ENCODE results near the gene TGIF1.
"Not testable (repeated sequence)": the region's sequence is repeated elsewhere in the genome, so short reads cannot be mapped to it uniquely, and the experiment has no call there.

TGIF1 gene

DNA sequence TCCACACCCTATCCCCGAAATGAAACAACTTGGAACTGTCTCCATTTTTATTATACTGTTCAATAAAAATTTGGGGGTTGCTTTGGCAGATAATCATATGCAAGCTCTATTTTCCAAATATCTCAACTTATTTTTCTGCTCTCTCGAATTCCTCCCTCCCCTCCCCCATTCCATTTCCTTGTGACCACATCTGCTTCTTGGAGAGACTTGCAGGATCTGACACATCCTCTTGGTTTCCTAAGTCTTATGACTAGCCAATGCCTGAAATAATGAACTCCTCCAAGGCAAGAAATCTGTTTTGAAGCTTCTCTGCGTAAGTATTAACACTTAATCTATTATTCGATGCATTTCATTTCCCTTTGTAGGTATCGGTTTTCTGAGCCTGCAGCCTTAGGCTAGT is 16.1 kb downstream of the TGIF1 start:
- Mint-ChIP-seq H3K36me3 (ENCODE audit: insufficient read depth) (peaks cover 4% of the 10 kb centered on the region), H3K27me3 (no peaks in the 10 kb centered on the region), H3K4me3 (peak overlapping the region; percentile 25), H3K4me1 (peaks cover 27% of the 10 kb centered on the region), H3K27ac (ENCODE audit: low read depth) (no peak overlapping the region), H3K9me3 (no peaks in the 10 kb centered on the region)
- DNase-seq (ENCODE audit: low spot score in 2 of 2): no peak
- no peak for ATAC-seq (replicated peaks; ENCODE audit: extremely low read depth, poor library complexity, severe bottlenecking)

DNA sequence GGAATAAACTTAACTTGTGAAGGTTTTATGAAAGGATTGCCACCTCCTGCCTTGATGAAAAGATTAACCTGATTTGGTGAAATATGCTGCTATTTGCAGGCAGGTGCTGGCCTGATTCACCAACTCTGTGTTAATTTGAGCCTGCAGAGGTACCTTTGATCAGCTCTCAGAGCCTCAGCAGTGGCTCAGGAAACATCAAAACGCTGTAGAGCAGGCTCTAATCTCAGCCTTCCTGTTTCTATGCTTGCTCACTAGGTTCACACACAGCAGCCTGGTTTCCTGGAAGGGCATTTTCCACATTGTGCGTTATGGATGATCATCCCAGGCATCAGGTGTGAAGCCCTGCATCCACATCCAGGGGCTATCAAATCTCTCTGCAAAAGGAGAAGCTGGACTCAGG is 16.9 kb downstream of the TGIF1 start:
- H3K27ac Mint-ChIP-seq (ENCODE audit: low read depth): no peak overlapping the region
- DNase-seq (ENCODE audit: low spot score in 2 of 2) (no peak), ATAC-seq (replicated peaks; ENCODE audit: extremely low read depth, poor library complexity, severe bottlenecking) (no peak)
- no peak overlapping the region for H3K4me3 Mint-ChIP-seq
- no peaks in the 10 kb centered on the region for H3K9me3 Mint-ChIP-seq
- peaks cover 4% of the 10 kb centered on the region for H3K36me3 Mint-ChIP-seq (ENCODE audit: insufficient read depth)
- H3K4me1 Mint-ChIP-seq: peaks cover 27% of the 10 kb centered on the region
- H3K27me3 Mint-ChIP-seq: no peaks in the 10 kb centered on the region

DNA sequence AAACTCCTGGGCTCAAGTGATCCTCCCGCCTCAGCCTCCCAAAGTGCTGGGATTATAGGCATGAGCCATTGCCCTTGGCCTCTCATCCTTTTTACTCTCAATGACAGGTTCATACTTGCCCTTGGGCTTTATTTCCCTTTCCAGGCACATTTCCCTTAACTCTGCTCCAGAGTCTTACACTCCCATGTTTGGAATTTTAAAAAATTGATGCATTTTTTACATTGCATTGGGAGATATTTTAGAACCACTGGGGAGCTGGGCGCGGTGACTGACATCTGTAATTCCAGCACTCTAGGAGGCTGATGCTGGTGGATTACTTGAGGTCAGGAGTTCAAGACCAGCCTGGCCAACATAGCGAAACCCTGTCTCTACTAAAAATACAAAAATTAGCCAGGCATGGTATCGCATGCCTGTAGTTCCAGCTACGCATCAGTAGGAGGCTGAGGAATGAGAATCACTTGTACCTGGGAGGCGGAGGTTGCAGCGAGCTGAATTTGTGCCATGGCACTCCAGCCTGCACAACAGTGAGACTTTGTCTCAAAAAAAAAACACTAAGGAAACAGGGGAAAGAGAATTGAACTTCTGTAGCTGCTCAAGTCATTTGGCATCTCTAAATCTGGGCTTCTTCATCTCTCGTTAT is 18.2 kb downstream of the TGIF1 start:
- Mint-ChIP-seq H3K4me3 (no peak overlapping the region), H3K27me3 (no peaks in the 10 kb centered on the region), H3K4me1 (peaks cover 23% of the 10 kb centered on the region), H3K27ac (ENCODE audit: low read depth) (no peak overlapping the region), H3K9me3 (no peaks in the 10 kb centered on the region), H3K36me3 (ENCODE audit: insufficient read depth) (peaks cover 4% of the 10 kb centered on the region)
- ATAC-seq (replicated peaks; ENCODE audit: extremely low read depth, poor library complexity, severe bottlenecking): no peak
- no peak for DNase-seq (ENCODE audit: low spot score in 2 of 2)

DNA sequence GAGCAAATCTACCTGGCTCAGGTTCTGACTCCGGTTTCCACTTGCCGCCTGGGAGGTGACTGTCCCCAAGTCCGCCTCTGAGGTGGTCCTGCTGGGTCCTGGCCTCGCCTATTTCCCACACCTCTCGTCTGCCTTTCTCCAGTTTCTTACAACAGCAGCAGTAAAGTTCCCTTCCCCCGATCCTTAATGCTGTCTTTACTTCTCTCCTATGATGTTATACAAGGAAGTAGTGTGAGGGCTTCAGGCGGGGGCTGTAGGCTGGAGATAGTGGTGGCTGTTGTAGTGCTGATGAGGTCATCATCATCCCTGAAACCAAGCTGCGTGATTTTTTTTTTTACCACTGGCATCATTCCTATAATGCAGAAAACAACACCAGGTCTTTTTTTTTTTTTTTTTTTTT is 18.9 kb downstream of the TGIF1 start:
- Mint-ChIP-seq H3K36me3 (ENCODE audit: insufficient read depth) (peaks cover 4% of the 10 kb centered on the region), H3K4me1 (peaks cover 22% of the 10 kb centered on the region), H3K4me3 (no peak overlapping the region), H3K27ac (ENCODE audit: low read depth) (no peak overlapping the region), H3K27me3 (no peaks in the 10 kb centered on the region), H3K9me3 (no peaks in the 10 kb centered on the region)
- DNase-seq (ENCODE audit: low spot score in 2 of 2) (no peak), ATAC-seq (replicated peaks; ENCODE audit: extremely low read depth, poor library complexity, severe bottlenecking) (no peak)

DNA sequence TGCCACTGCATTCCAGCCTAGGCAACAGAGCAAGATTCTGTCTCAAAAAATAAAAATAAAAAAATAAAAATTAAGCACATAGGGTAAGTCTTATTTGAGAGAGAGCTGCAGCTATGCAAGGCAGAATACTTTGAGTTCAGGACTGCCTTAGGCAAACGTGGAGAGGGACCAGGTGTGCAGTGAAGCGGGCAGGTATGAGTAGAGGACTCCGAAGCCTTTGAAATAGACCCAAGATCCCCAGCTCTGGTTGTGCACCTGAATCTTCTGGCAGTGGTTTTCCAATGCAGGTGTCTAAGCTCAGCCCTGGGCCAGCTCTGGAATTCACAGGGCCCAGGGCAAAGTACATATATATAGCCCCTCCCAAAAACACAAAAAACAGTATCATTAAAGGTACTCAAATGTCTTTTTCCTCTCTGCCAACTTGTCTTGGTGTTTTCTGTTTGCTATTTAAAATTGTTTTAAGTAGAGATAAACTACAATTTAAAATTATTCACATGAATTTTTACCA is 21.2 kb downstream of the TGIF1 start:
- Mint-ChIP-seq H3K4me1 (peaks cover 18% of the 10 kb centered on the region), H3K27me3 (no peaks in the 10 kb centered on the region), H3K36me3 (ENCODE audit: insufficient read depth) (peaks cover 2% of the 10 kb centered on the region), H3K27ac (ENCODE audit: low read depth) (no peak overlapping the region), H3K9me3 (no peaks in the 10 kb centered on the region), H3K4me3 (no peak overlapping the region)
- DNase-seq (ENCODE audit: low spot score in 2 of 2) (no peak), ATAC-seq (replicated peaks; ENCODE audit: extremely low read depth, poor library complexity, severe bottlenecking) (no peak)

DNA sequence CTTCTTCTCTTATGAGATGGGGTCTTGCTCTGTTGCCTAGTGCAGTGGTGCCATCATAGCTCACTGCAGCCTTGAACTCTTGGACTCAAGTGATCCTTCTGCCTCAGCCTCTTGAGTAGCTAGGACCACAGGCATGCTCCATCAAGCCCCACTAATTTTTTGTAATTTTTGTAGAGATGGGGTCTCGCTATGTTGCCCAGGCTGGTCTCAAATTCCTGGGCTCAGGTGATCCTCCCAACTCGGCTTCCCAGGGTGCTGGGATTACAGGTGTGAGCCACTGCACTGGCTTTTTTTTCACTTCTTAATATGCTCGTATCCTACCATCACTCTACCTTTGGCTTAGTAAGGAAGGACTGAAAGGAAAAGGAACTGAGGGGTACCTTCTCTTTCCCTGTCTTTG is 22.1 kb downstream of the TGIF1 start:
- H3K27me3 Mint-ChIP-seq; H3K4me3 Mint-ChIP-seq; H3K27ac Mint-ChIP-seq (ENCODE audit: low read depth): not testable (repeated sequence)

DNA sequence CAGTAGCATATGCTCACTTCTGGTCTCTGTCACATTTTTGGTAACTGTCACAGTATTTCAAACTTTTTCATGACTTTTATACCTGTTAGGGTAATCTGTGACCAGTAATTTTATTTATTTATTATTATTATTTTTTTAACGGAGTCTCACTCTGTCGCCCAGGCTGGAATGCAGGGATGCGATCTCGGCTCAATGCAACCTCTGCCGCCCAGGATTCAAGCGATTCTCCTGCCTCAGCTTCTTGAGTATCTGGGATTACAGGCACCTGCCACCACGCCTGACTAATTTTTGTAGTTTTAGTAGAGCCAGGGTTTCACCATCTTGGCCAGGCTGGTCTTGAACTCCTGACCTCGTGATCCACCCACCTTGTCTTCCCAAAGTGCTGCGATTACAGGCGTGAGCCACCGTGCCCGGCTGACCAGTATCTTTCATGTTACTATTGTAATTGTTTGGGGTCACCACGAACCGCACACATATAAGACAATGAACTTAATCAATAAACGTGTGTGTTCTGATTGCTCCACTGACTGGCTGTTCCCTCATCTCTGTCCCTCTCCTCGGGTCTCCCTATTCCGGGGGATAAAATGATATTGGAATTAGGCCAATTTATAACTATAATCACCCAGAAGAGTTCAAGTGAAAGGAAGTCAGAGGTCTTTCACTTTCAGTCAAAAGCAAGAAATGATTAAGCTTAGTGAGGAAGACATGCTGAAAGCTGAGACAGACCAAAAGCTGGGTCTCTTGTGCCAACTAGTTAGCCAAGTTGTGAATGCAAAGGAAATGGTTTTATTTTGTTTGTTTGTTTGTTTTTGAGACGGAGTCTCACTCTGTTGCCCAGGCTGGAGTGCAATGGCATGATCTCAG is 22.9 kb downstream of the TGIF1 start:
- Mint-ChIP-seq H3K27ac (ENCODE audit: low read depth) (peak overlapping the region; percentile 90), H3K4me1 (peaks cover 6% of the 10 kb centered on the region), H3K9me3 (no peaks in the 10 kb centered on the region), H3K4me3 (peak overlapping the region; percentile 71), H3K36me3 (ENCODE audit: insufficient read depth) (peaks cover 3% of the 10 kb centered on the region), H3K27me3 (no peaks in the 10 kb centered on the region)
- ATAC-seq (replicated peaks; ENCODE audit: extremely low read depth, poor library complexity, severe bottlenecking) (no peak), DNase-seq (ENCODE audit: low spot score in 2 of 2) (no peak)

More for the DNA sequence above, 22.1 kb downstream of the TGIF1 start:
- H3K9me3 Mint-ChIP-seq; DNase-seq (ENCODE audit: low spot score in 2 of 2); H3K4me1 Mint-ChIP-seq; H3K36me3 Mint-ChIP-seq (ENCODE audit: insufficient read depth); ATAC-seq (replicated peaks; ENCODE audit: extremely low read depth, poor library complexity, severe bottlenecking): not testable (repeated sequence)

DNA sequence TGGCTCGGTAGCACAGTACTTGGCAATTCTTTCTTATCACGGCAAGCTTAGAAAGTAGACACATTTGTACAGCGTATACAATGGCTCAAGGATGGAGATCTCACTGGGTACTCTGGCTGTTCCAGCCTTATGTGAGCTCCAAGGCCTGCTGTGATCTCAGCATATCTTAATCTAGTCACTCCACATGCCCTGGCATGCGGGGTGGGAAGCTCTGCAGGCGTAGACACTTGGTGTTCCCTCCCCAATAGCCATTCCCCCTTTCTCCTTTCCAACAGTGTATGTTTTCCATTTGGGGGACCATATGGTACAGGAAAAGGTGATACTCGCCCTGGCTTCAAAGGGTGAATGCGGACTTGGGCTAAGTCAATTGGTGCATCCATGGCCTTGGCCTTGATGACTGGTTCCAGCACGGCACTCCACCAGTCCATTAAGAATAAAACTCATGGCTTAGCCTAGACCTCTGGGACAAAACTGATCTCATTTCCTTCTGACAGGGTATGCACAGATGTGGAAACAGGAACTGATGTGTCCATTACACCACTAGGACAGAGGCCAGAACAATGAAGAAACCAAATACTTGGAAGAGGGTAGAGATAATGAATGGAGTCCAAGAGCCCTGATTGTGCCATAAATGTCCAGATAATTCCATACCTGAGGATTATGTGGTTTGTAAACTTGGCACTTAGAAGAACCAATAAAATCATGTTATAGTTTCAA is 28.4 kb downstream of the TGIF1 start:
- no peak overlapping the region for H3K4me3 Mint-ChIP-seq
- DNase-seq (ENCODE audit: low spot score in 2 of 2) (no peak), ATAC-seq (replicated peaks; ENCODE audit: extremely low read depth, poor library complexity, severe bottlenecking) (no peak)
- no peaks in the 10 kb centered on the region for H3K27me3 Mint-ChIP-seq
- no peaks in the 10 kb centered on the region for H3K9me3 Mint-ChIP-seq
- no peak overlapping the region for H3K27ac Mint-ChIP-seq (ENCODE audit: low read depth)
- no peaks in the 10 kb centered on the region for H3K4me1 Mint-ChIP-seq
- peaks cover 1% of the 10 kb centered on the region for H3K36me3 Mint-ChIP-seq (ENCODE audit: insufficient read depth)

DNA sequence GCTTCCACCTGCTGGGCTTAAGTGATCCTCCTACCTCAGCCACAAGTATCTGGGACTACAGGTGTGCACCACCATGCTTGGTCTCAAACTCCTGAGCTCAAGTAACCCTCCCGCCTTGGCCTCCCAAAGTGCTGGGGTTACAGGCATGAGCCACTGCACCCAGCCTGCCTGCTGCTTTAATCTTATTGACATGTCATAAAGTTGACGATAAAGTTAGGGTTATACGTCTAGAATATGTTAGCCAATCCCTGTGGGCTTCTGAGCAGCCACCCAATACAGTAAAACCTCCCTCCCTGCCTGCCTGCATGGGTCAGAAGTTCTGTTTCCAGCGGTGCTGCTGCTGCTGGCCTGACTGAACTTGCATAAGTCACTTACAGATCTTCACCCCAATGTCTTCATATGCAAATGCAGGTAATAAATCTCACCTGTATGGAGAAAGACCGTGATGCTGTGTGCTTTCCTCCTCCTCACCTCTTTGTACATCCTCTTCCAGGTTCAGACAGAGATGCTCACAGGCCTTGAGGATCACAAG is 30.1 kb downstream of the TGIF1 start:
- Mint-ChIP-seq H3K27me3 (no peaks in the 10 kb centered on the region), H3K9me3 (no peaks in the 10 kb centered on the region), H3K27ac (ENCODE audit: low read depth) (no peak overlapping the region), H3K4me3 (no peak overlapping the region), H3K36me3 (ENCODE audit: insufficient read depth) (peaks cover 1% of the 10 kb centered on the region), H3K4me1 (no peaks in the 10 kb centered on the region)
- ATAC-seq (replicated peaks; ENCODE audit: extremely low read depth, poor library complexity, severe bottlenecking) (no peak), DNase-seq (ENCODE audit: low spot score in 2 of 2) (no peak)

DNA sequence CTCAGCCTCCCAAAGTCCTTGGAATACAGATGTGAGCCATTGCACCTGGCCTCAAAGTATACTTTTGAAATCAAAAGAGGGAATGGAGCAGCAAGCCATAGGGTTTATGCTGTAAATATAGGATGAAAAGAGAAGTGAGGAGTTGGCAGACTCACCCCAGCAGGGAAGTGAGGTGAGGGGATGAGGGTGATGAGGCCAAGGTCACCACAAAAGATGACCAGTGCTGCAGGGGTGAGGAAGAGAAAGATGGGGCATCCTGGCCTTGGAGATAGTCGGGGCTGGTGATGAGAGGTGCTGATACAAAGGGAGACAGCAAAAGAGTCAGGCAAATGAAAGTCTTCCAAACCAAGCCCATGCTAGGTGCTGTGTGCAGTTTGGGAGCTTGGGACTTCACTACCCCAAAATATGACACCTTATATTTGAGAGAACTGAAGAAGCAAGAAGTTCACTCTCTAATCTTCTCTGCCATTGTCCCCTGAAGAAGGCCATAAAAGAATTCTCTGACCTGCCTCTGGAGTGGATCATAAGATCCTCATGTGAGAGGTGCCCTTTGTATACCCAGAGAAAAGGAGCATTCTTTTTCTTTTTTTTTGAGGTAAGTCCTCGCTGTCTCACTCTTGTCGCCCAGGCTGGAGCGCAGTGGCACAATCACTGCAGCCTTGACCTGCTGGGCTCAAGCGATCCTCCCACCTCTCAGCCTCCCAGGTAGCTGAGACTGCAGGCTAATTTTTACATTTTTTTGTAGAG is 31.0 kb downstream of the TGIF1 start:
- ATAC-seq (replicated peaks; ENCODE audit: extremely low read depth, poor library complexity, severe bottlenecking) (no peak), DNase-seq (ENCODE audit: low spot score in 2 of 2) (no peak)
- Mint-ChIP-seq H3K4me1 (no peaks in the 10 kb centered on the region), H3K36me3 (ENCODE audit: insufficient read depth) (peaks cover 1% of the 10 kb centered on the region), H3K9me3 (no peaks in the 10 kb centered on the region), H3K4me3 (no peak overlapping the region), H3K27ac (ENCODE audit: low read depth) (no peak overlapping the region), H3K27me3 (no peaks in the 10 kb centered on the region)

DNA sequence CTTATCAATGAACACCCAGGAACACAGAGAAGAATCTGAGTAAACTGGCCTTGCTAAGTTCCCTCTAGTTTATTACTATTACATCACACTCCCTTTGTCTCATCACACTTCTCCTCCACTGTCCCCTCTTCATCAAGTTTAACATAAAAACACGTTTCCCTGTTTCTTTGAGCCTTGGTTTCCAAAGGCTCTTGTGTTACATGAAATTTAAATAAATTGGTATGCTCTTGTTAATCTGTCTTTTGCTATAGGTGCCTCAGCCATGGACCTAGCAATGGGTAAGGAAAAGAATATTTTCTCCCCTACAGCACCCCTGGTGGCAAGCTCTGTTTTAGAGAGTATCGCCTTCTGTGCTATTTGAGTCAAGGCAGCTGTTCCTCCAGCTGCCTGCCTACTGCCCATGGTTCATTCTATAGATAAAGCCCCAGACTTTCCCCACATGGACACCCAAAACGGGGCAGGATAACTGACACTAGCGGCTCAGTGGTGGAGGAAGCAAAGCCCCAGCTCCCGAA is 31.8 kb downstream of the TGIF1 start:
- H3K27ac Mint-ChIP-seq (ENCODE audit: low read depth): peak overlapping the region; percentile 20
- H3K9me3 Mint-ChIP-seq: no peaks in the 10 kb centered on the region
- no peak overlapping the region for H3K4me3 Mint-ChIP-seq
- DNase-seq (ENCODE audit: low spot score in 2 of 2) (peak in 1 of 2 donors; percentile 20), ATAC-seq (replicated peaks; ENCODE audit: extremely low read depth, poor library complexity, severe bottlenecking) (peak; percentile 58)
- no peaks in the 10 kb centered on the region for H3K27me3 Mint-ChIP-seq
- peaks cover 1% of the 10 kb centered on the region for H3K36me3 Mint-ChIP-seq (ENCODE audit: insufficient read depth)
- no peaks in the 10 kb centered on the region for H3K4me1 Mint-ChIP-seq

DNA sequence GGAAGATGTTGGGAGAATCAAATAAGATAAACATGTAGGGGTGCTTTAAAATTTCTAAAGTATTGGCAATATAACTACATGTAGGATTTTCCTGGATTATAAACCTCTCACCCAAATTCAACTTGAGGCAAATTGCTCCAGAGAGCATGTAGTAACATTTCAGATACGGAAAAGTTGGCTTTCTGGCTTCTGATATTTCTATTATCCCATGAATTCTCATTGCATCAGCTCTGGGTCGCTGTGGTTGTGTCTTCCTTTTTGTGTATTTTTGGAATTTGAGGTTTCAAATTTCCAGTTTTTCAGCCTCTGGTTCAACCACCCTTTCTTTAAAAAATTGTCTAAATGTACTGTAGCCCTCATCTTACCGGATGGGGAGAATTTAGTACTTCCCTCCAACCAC is 32.3 kb downstream of the TGIF1 start:
- Mint-ChIP-seq H3K4me1 (no peaks in the 10 kb centered on the region), H3K4me3 (no peak overlapping the region), H3K27ac (ENCODE audit: low read depth) (no peak overlapping the region), H3K9me3 (no peaks in the 10 kb centered on the region), H3K27me3 (no peaks in the 10 kb centered on the region), H3K36me3 (ENCODE audit: insufficient read depth) (no peaks in the 10 kb centered on the region)
- ATAC-seq (replicated peaks; ENCODE audit: extremely low read depth, poor library complexity, severe bottlenecking): no peak
- no peak for DNase-seq (ENCODE audit: low spot score in 2 of 2)

Measured in central memory CD8-positive, alpha-beta T cell (primary cell).